NCI-H2107 treated with DMSO at 0.1 percent for 48 hours (cell line): ENCODE measurements around the gene CENPU.

Experiments used
- DNase-seq: peaks from one replicate; lab custom pipeline; 2025; ENCODE audit not compliant: unreplicated experiment; lab: John Stamatoyannopoulos, UW

CENPU gene

DNA sequence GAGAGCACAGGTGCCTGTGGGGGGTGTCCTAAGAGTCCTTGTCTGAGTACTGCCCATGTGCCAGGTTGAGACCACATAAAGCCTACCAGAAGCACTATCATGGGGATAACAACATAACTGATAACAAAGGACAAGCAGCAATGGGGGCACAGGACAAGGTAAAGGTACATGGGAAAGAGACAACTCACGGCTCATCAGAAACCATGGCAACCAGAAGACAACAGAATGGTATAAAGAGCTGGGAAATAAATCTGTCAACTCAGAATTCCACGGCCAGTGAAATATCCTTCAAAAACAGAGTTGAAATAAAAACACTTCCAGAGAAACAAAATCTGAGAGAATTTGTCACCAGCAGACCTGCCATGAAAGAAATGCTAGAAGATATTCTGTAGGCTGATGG, 20.0 kb downstream of the CENPU start:
- DNase-seq = no peak

- no peak for DNase-seq
These were observed 21.6 kb downstream of the CENPU start for GRCh38 chr4:184712322-184712721.

DNA sequence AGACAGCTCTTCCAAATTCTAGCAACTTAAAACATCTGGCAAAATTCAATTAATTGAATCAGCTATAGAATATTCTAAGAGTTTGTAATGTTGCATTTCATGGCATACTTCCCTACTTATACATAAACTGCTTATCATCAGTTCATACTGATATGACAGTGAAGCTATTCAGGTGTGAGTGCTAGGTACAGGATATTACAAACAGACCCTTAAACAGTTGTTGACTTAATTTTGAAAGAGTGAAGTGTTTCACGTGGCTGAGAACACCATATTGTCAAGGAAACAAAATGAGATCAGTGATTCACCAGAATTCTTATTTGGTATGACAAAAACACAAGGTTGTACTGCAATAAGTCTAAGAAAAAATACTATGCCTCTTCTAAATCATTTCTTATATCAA, 27.4 kb downstream of the CENPU start:
- DNase-seq = no peak

GRCh38 chr4:184705692-184706091, 28.2 kb downstream of the CENPU start:
- DNase-seq = no peak

DNA sequence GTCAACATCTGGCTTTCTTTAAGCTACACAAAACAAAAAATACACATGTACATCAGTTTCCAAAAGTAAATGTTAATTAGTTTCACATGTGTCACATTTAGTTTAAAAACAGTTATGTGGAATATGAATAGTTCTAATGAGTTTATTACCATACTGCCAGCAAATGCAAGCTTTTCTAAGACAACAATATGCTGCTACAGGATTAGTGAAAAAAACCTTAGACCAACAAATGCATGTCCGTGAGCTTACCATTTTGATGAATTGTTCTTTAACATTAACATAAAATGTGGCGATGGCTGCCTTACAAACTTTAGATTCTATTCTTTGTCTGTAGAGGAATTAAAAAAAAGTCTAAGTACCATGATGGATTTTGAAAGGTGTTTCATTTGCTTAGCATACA, 31.8 kb downstream of the CENPU start:
- DNase-seq = no peak

DNA sequence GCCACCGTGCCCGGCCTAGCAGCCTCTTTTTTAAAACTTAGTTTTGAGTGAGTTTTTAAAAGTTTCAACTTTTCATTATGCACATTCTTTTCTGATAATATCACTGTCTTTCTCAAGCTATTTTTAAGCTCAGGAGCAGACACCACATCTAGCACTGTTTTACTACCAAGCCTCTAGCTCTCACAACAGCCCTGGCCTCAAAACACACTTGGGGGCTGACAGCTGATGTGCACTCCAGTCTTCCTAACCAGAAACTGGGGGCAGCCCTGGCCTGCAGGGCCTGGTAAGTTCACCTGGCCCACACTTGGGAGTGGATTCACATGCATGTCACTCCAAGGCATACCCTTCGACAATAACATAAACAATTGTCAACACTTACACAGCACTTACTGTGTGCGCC, 34.0 kb downstream of the CENPU start:
- DNase-seq = no peak

GRCh38 chr4:184697956-184698355, 35.9 kb downstream of the CENPU start:
- DNase-seq = no peak

- DNase-seq = no peak
These were observed 38.6 kb downstream of the CENPU start for GRCh38 chr4:184695178-184695896.

DNA sequence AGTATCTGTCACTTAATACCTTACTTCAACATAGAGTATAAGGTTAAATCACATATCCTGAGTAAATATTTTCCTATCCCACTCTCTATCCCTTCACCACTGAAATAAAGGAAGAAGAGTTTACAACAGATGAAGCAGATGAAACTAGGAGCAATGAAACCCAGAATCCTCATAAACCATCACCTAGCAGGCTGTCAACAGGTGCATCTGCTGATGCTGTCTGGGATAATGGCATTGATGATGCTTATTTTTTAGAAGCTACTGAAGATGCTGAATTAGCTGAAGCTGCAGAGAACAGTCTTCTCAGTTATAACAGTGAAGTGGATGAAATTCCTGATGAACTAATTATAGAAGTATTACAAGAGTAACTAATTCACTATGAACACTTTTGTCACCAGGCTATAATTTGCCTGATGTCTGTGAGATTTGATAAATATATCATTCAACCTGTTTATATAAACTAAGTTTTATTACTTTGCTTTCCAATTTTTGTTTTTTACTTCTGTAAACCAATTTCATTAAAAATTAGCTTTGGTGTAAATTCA, 39.4 kb downstream of the CENPU start:
- DNase-seq = no peak

DNA sequence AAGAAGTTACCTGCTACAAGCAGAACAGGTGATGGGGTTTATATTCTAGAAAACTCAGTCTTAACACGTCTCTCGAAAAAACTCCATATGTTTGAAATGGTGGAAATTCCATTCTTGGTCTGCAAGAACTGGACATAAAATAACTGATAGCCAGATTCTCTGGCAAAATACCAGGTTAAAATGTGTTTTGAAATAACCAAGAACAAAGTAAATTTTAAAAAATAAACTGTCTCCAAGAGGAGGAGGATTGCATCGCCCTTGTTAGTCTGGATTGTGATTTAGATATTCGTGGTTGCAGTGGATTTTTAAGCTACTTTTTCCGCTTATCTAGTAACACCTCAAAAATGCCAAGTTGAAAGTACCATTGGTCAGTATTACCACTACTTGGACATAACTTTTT, 40.8 kb downstream of the CENPU start:
- no peak for DNase-seq

GRCh38 chr4:184689681-184690080, 44.2 kb downstream of the CENPU start:
- no peak for DNase-seq

GRCh38 chr4:184688447-184688846, 45.4 kb downstream of the CENPU start:
- peak; percentile 1 for DNase-seq

DNA sequence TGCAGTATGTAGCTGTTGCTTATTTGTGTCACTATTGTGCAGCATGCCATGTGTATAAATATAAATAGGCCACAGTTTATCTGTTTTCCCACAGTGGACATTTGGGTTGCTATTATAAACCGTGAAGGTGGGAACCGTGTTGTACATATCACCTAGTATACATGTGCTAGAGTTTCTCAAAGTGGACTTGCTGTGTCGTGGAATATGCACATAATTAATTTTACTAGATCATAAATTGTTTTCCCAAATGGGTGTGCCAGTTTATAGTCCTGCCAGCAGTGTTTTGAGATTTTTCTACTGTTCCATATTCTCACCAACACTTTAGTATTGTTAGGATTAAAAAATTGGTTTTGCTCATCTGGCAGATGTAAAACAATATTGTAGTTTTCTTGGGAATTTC, 45.9 kb downstream of the CENPU start:
- no peak for DNase-seq

DNA sequence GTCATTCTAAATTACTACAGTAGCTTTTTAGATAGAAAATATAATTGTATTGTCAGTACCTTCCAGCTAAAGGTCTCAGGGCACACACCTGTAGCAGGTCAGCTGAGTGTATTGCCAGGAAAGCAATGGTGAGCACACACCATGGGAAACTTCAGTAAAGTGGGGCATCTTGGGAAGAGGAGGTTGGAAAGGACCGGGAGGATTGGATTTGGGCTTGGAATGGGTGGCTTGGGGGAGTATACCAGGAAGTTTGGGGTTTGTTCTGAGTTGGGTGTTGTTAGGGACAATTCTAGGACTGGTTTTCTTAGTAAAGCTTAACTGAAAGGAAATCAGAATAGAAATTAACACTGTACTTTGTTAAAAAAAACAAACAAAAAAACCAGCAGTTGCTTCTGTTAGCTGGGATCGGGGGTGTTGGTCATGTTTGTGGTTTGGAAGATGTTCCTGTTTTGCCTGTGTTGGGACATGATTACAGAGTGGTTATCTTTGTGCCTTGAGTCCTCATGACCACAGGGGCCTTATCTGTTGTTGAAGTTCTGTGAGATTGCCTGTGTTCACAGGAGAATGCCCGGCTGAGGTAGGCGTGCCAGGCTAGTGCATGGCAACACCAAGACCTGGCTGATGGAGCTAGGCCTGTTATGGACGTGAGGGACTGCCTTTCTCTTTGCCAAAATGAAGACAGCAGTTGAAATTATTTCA, 49.3 kb downstream of the CENPU start:
- DNase-seq = no peak

GRCh38 chr4:184681916-184682315, 52.0 kb downstream of the CENPU start:
- DNase-seq = no peak

DNA sequence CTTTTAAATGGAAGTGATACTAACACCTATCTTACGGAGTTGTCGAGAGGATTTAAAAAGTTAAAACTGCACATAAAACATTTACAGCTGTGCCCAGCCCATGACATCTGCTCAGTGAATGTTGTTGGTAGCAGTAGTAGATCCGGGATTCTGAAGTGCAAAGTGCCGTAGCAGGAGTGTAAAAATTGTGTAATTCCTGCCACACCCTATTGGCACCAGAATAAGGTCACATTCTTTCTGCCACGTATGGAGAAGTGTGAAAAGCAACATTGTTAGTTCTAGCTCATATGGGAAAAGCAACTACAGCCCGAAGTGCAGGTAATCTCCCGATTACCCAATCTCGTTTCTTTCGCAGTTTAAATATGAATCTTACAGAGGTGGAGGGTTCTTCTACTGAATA, 53.2 kb downstream of the CENPU start:
- no peak for DNase-seq

DNA sequence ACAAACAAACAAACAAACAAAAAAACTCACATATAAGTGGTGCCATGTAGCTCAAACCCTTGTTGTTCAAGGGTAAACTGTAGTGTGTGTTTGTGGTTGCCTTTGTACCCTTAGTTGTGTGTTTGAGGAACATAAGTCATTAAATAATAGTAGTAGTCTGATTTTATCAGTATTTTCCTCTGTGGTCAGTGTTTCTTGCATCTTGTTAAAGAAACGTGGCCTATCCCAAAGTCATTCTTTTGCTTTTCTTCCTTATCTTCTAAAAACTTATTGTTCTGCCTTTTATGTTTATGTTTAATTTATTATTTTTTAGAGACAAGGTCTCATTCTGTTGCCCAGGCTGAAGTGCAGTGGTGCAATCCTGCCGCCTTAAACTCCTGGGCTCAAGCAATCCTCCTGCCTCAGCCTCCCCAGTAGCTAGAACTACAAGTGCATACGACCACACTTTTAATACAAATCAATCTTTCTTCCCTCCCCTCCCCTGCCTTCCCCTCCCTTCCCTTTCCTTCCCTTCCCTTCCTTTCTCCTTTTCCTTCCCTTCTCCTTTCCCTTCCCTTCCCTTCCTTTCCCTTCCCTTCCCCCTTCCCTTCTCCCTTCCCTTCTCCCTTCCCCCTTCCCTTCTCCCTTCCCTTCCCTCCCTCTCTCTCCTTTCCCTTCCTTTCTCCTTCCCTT, 57.9 kb downstream of the CENPU start:
- no peak for DNase-seq

- DNase-seq = no peak
These were observed 58.9 kb downstream of the CENPU start for GRCh38 chr4:184675018-184675417.

- DNase-seq = no peak
These were observed 59.9 kb downstream of the CENPU start for GRCh38 chr4:184674011-184674410.

DNA sequence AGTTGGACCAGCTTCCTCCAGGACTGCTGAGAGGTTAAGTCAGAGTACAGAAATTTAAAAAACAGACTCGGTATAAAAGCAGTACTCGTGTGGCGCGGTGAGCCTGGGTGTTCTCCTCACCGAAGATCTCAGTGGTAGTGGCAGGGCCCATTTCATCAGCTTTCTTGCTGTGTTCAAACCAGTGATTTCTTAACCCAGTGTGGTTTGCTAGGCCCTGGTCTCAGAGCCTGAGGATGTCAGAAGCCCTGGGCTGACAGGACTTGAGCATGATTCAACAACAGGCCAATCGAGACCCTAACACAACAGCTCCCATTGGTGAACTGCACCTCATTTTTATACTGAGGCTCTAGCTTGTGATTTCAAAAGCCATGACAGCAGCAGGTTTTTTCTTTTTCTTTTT, 61.2 kb downstream of the CENPU start:
- DNase-seq = no peak

DNA sequence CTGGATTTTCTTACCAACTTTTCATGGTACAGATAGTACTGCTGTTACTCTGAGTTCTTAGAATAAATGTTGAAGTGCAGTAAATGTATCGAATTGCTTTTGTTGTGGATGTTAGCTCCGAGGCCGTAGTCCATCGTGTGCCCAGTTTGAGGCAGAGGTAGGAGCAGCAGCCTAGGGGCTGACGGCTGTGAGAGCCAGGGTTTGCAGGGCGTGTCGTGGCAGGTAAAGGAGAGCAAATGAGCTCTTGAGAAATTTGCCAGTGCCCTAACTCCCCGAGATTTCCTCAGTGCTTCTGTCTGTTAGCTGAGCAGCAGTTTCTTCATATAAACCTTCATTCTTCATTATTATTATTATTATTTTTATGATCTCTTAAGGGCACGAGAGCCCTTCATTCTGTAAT, 62.8 kb downstream of the CENPU start:
- DNase-seq = no peak

DNA sequence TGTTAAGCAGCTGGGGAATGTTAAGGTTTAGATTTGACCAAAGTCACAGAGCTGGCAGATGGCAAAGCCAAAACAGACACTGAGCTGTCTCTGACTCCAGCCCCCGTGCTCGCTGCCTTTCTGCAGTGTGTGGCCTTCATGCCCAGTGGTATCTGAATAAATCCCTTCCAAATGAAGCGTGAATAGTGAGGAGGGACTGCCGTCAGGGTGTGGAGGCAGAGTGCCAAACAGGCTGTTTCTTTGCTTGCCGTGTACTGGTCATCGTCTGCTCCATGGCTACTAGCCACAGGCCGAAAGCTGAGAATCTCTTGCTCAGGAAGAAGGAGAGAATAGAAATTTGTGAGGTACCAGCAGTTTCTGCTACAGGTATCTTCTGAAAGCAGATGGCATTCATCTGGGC, 64.6 kb downstream of the CENPU start:
- DNase-seq = no peak
